ENCODE results near the gene DNAH6.

The DNAH6 gene

GRCh38 chr2:84840306-84840705, 324.0 kb downstream of the DNAH6 start:
- no peak for DNase-seq (ENCODE audit: low spot score)
- no peak overlapping the region for H3K4me3 ChIP-seq
- no peak overlapping the region for H3K27ac ChIP-seq
- no peak for TF ChIP-seq CTCF (IDR thresholded peaks at IDR 0.05)

GRCh38 chr2:84841577-84841976, 325.3 kb downstream of the DNAH6 start:
- DNase-seq (ENCODE audit: low spot score) = no peak
- TF ChIP-seq CTCF (IDR thresholded peaks at IDR 0.05) = no peak
- no peak overlapping the region for H3K4me3 ChIP-seq
- no peak overlapping the region for H3K27ac ChIP-seq

GRCh38 chr2:84844141-84844540, 327.8 kb downstream of the DNAH6 start:
- no peak for DNase-seq (ENCODE audit: low spot score)
- TF ChIP-seq CTCF (IDR thresholded peaks at IDR 0.05) = no peak
- Histone ChIP-seq H3K27ac (no peak overlapping the region), H3K4me3 (no peak overlapping the region)

- peak; percentile 17 for DNase-seq (ENCODE audit: low spot score)
- Histone ChIP-seq H3K4me3 (no peak overlapping the region), H3K27ac (peak overlapping the region in 1 of 2 donors; percentile 30)
- no peak for TF ChIP-seq CTCF (IDR thresholded peaks at IDR 0.05)
These were observed 329.9 kb downstream of the DNAH6 start for GRCh38 chr2:84846041-84846663.

- TF ChIP-seq CTCF (IDR thresholded peaks at IDR 0.05) = no peak
- Histone ChIP-seq H3K4me3 (no peak overlapping the region), H3K27ac (peak overlapping the region in 1 of 2 donors; percentile 30)
- DNase-seq (ENCODE audit: low spot score) = no peak
These were observed 330.4 kb downstream of the DNAH6 start for GRCh38 chr2:84846741-84847142.

- DNase-seq (ENCODE audit: low spot score) = no peak
- TF ChIP-seq CTCF (IDR thresholded peaks at IDR 0.05) = no peak
- Histone ChIP-seq H3K27ac (peak overlapping the region in 1 of 2 donors; percentile 30), H3K4me3 (no peak overlapping the region)
These were observed 331.2 kb downstream of the DNAH6 start for GRCh38 chr2:84847326-84848050.

Data from coronary artery (tissue), 2 donors.